A549 (cell line): ENCODE data around the gene SLC22A23.

ENCODE experiments used
- CTCF ChIP-seq: fragments of >200 bp; sonication (Bioruptor Twin); formaldehyde crosslinking; IDR thresholded peaks from 3 replicates; pipeline ENCODE4 v1.5.1; 2016
- EP300 ChIP-seq, 2 experiments: fragments of >200 bp; sonication (Bioruptor Twin); formaldehyde crosslinking; IDR thresholded peaks; 2 replicates in 1 of 2; 3 replicates in 1 of 2; pipeline ENCODE4 v1.6.1; 2016 to 2017
- GATA3 ChIP-seq: IDR thresholded peaks from 2 replicates; pipeline ENCODE4 v1.6.1; 2012; ENCODE audit warnings: borderline replicate concordance
- HMGXB4 ChIP-seq: fragments of 250-450 bp; sonication (Bioruptor Pico); IDR thresholded peaks from 2 replicates; pipeline ENCODE4 v1.5.0; 2021; ENCODE audit warnings: mild to moderate bottlenecking, moderate library complexity, borderline replicate concordance
- JUNB ChIP-seq: fragments of >200 bp; sonication (Bioruptor Twin); formaldehyde crosslinking; IDR thresholded peaks from 2 replicates; pipeline ENCODE4 v1.6.1; 2016
- PHF8 ChIP-seq: fragments of 200-600 bp; sonication (generic); IDR thresholded peaks from 2 replicates; pipeline ENCODE4 v1.6.1; 2016; ENCODE audit warnings: low read depth, mild to moderate bottlenecking, antibody characterized with exemption, moderate library complexity, borderline replicate concordance
- POLR2A ChIP-seq: IDR thresholded peaks from 2 replicates; pipeline ENCODE4 v1.6.1; 2012; ENCODE audit warnings: mild to moderate bottlenecking, low read length
- RAD21 ChIP-seq, 2 experiments: fragments of >200 bp in 1 of 2; sonication (Bioruptor Twin) in 1 of 2; formaldehyde crosslinking in 1 of 2; IDR thresholded peaks in 1 of 2; conservative IDR thresholded peaks in 1 of 2; 2 replicates in 1 of 2; 3 replicates in 1 of 2; pipeline ENCODE4 v1.6.1; 2012 to 2018; ENCODE audit warnings: inconsistent platforms in 1 of 2
- REST ChIP-seq: fragments of 200-600 bp; sonication (generic); IDR thresholded peaks from 2 replicates; pipeline ENCODE4 v1.6.1; 2016; ENCODE audit warnings: antibody characterized with exemption, mild to moderate bottlenecking, moderate library complexity
- RFX5 ChIP-seq: fragments of 450-650 bp; IDR thresholded peaks from 2 replicates; pipeline ENCODE4 v1.7.1; 2014; ENCODE audit warnings: antibody characterized with exemption, mild to moderate bottlenecking, moderate library complexity
- USF2 ChIP-seq: fragments of 450-650 bp; IDR thresholded peaks from 2 replicates; pipeline ENCODE4 v1.6.1; 2014; ENCODE audit warnings: antibody characterized with exemption
- ZNF302 ChIP-seq: fragments of 250-450 bp; sonication (Bioruptor Pico); IDR thresholded peaks from 2 replicates; pipeline ENCODE4 v1.9.0; 2021; ENCODE audit warnings: inconsistent platforms, mild to moderate bottlenecking, moderate library complexity

GRCh38 chr6:3270258-3270657 lies 186.6 kb downstream of the SLC22A23 start:
- TF ChIP-seq EP300 (IDR thresholded peaks at IDR 0.05) (no peak), RAD21 (conservative IDR thresholded peaks at IDR 0.05 in 1 of 2, IDR thresholded peaks at IDR 0.05 in 1 of 2) (no peak), CTCF (no peak), HMGXB4 (CRISPR knock-in tag) (no peak), ZNF302 (CRISPR knock-in tag) (no peak), PHF8 (no peak), USF2 (no peak), JUNB (no peak), POLR2A (no peak), RFX5 (no peak), GATA3 (no peak), REST (no peak)
